Measurements from ENCODE around the gene PUS10. TPM values are rescaled to one million over a fixed set of nuclear protein-coding genes. Genes with fewer than 3 reads are reported as not detected.

The PUS10 gene
- total and polyA plus RNA-seq, 2 experiments from 2014 or later: 2.2 to 2.5 TPM

DNA sequence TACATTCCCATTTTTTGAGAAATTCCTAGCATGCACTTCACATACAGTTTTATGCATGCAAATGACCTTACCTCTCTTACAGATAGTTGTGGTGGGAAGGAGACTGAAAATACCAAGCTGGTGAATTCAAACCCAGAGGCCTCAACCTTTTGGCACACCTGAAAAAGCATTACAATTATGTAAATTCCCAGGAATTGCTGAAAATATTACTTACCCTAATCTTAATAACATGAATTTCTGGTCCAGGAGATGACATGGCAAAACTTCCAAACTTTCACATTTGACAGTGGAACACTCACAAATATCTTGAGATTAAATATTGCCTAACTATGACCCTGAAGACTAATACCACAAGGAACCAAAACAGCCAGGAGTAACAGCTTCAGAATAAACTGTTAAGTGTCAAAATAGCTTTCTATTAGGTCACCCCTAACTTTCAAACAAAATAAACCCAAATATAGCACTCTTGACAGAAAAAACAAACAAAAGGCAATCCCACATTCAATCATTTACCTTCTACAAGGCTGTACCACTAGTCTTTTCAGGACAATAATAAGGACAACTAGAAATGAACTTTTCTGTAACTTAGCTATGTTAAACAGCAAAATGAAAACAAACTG, 11.5 kb downstream of the PUS10 start:
- H3K4me3 ChIP-seq: no peak overlapping the region
- no peak overlapping the region for H3K4me2 ChIP-seq
- ATAC-seq (no peak), DNase-seq (ENCODE audit: low spot score) (no peak)
- H3K36me3 ChIP-seq (ENCODE audit: insufficient read depth): no peaks in the 10 kb centered on the region
- no peak overlapping the region for H3K27ac ChIP-seq (ENCODE audit: low read depth)
- H4K20me1 ChIP-seq (replicated peaks; ENCODE audit: insufficient read depth): no peaks in the 10 kb centered on the region
- Mint-ChIP-seq H3K27me3 (ENCODE audit: insufficient read depth, low read depth, poor library complexity) (no peaks in the 10 kb centered on the region), H3K27ac (no peak overlapping the region), H3K9me3 (no peaks in the 10 kb centered on the region), H3K4me3 (no peak overlapping the region), H3K36me3 (ENCODE audit: low read depth) (no peaks in the 10 kb centered on the region), H3K4me1 (peaks cover 16% of the 10 kb centered on the region)
- no peaks in the 10 kb centered on the region for H3K4me1 ChIP-seq (ENCODE audit: insufficient read depth)
- no peak for TF ChIP-seq EZH2phosphoT487 (IDR thresholded peaks at IDR 0.05; ENCODE audit: unreplicated experiment)
- TF ChIP-seq, protein P1, sequence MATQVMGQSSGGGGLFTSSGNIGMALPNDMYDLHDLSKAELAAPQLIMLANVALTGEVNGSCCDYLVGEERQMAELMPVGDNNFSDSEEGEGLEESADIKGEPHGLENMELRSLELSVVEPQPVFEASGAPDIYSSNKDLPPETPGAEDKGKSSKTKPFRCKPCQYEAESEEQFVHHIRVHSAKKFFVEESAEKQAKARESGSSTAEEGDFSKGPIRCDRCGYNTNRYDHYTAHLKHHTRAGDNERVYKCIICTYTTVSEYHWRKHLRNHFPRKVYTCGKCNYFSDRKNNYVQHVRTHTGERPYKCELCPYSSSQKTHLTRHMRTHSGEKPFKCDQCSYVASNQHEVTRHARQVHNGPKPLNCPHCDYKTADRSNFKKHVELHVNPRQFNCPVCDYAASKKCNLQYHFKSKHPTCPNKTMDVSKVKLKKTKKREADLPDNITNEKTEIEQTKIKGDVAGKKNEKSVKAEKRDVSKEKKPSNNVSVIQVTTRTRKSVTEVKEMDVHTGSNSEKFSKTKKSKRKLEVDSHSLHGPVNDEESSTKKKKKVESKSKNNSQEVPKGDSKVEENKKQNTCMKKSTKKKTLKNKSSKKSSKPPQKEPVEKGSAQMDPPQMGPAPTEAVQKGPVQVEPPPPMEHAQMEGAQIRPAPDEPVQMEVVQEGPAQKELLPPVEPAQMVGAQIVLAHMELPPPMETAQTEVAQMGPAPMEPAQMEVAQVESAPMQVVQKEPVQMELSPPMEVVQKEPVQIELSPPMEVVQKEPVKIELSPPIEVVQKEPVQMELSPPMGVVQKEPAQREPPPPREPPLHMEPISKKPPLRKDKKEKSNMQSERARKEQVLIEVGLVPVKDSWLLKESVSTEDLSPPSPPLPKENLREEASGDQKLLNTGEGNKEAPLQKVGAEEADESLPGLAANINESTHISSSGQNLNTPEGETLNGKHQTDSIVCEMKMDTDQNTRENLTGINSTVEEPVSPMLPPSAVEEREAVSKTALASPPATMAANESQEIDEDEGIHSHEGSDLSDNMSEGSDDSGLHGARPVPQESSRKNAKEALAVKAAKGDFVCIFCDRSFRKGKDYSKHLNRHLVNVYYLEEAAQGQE (IDR thresholded peaks at IDR 0.05; ENCODE audit: unreplicated experiment): no peak
- TF ChIP-seq, protein P2, sequence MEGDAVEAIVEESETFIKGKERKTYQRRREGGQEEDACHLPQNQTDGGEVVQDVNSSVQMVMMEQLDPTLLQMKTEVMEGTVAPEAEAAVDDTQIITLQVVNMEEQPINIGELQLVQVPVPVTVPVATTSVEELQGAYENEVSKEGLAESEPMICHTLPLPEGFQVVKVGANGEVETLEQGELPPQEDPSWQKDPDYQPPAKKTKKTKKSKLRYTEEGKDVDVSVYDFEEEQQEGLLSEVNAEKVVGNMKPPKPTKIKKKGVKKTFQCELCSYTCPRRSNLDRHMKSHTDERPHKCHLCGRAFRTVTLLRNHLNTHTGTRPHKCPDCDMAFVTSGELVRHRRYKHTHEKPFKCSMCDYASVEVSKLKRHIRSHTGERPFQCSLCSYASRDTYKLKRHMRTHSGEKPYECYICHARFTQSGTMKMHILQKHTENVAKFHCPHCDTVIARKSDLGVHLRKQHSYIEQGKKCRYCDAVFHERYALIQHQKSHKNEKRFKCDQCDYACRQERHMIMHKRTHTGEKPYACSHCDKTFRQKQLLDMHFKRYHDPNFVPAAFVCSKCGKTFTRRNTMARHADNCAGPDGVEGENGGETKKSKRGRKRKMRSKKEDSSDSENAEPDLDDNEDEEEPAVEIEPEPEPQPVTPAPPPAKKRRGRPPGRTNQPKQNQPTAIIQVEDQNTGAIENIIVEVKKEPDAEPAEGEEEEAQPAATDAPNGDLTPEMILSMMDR (conservative IDR thresholded peaks at IDR 0.05; ENCODE audit: low read depth in 2 of 2): no peak
- TF ChIP-seq, protein P3, sequence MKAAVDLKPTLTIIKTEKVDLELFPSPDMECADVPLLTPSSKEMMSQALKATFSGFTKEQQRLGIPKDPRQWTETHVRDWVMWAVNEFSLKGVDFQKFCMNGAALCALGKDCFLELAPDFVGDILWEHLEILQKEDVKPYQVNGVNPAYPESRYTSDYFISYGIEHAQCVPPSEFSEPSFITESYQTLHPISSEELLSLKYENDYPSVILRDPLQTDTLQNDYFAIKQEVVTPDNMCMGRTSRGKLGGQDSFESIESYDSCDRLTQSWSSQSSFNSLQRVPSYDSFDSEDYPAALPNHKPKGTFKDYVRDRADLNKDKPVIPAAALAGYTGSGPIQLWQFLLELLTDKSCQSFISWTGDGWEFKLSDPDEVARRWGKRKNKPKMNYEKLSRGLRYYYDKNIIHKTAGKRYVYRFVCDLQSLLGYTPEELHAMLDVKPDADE (IDR thresholded peaks at IDR 0.05): no peak
- no peak for TF ChIP-seq ZNF331 (CRISPR knock-in tag; IDR thresholded peaks at IDR 0.05; ENCODE audit: low read depth)
- TF ChIP-seq POLR2AphosphoS5 (IDR thresholded peaks at IDR 0.05; ENCODE audit: low read depth): no peak
- H3K79me2 ChIP-seq (replicated peaks; ENCODE audit: insufficient read depth): no peaks in the 10 kb centered on the region
- no peaks in the 10 kb centered on the region for H3K27me3 ChIP-seq (ENCODE audit: insufficient read depth)
- H2AFZ ChIP-seq: no peak overlapping the region
- H3F3A ChIP-seq (replicated peaks; ENCODE audit: low read depth): no peaks in the 10 kb centered on the region
- H3K9me2 ChIP-seq (ENCODE audit: insufficient read depth): no peaks in the 10 kb centered on the region

DNA sequence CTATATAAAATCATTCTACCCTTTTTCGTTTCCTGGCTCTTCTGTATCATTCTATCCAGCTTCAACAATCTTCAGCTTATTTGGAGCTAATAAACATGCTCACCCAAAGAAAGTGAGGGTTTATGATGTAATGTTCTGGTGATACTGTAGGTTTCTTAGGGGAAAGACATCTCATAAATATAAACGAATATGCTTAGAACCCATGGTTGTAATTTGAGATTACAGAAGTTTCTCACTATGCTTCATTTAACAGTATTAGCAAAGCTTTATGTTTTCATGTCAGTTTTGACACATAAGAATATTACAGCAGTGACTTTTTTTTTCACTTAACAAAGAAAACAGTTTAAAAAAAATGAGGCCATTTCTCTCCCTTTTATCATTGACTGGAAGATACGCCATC, 12.3 kb downstream of the PUS10 start:
- no peak overlapping the region for H3K4me3 Mint-ChIP-seq
- no peaks in the 10 kb centered on the region for H3K27me3 Mint-ChIP-seq (ENCODE audit: insufficient read depth, low read depth, poor library complexity)
- no peak overlapping the region for H3K27ac Mint-ChIP-seq
- TF ChIP-seq CREB1 (CRISPR knock-in tag; IDR thresholded peaks at IDR 0.05; ENCODE audit: low read depth) (no peak), STAT1 (IDR thresholded peaks at IDR 0.05; ENCODE audit: unreplicated experiment) (no peak)
- TF ChIP-seq, protein P1 (IDR thresholded peaks at IDR 0.05; ENCODE audit: unreplicated experiment): no peak
- TF ChIP-seq, protein P3 (IDR thresholded peaks at IDR 0.05): no peak
- TF ChIP-seq, protein P2 (conservative IDR thresholded peaks at IDR 0.05; ENCODE audit: low read depth in 2 of 2): no peak

More for the DNA sequence above, 12.3 kb downstream of the PUS10 start:
- Histone ChIP-seq H3K27ac (ENCODE audit: low read depth) (no peak overlapping the region), H3K36me3 (ENCODE audit: insufficient read depth) (no peaks in the 10 kb centered on the region), H3K4me1 (ENCODE audit: insufficient read depth) (no peaks in the 10 kb centered on the region), H3K79me2 (replicated peaks; ENCODE audit: insufficient read depth) (no peaks in the 10 kb centered on the region), H4K20me1 (replicated peaks; ENCODE audit: insufficient read depth) (no peaks in the 10 kb centered on the region), H3K4me3 (no peak overlapping the region), H2AFZ (no peak overlapping the region), H3K4me2 (no peak overlapping the region), H3F3A (replicated peaks; ENCODE audit: low read depth) (no peaks in the 10 kb centered on the region), H3K9me2 (ENCODE audit: insufficient read depth) (no peaks in the 10 kb centered on the region), H3K27me3 (ENCODE audit: insufficient read depth) (no peaks in the 10 kb centered on the region)
- no peak for ATAC-seq
- Mint-ChIP-seq H3K4me1 (peaks cover 17% of the 10 kb centered on the region), H3K9me3 (no peaks in the 10 kb centered on the region), H3K36me3 (ENCODE audit: low read depth) (no peaks in the 10 kb centered on the region)
- no peak for DNase-seq (ENCODE audit: low spot score)
